ENCODE data around the gene PEX16. TPM values are rescaled to one million over a fixed set of nuclear protein-coding genes. Genes with fewer than 3 reads are reported as not detected.
A peak's percentile ranks its signal among the peaks of the same experiment; 100 is the strongest.

Gene PEX16
- total RNA-seq, 2 experiments from 2014 or later: 47.1 to 51.1 TPM

GRCh38 chr11:45929486-45930030, 11.9 kb upstream of the PEX16 start:
- peak overlapping the region; percentile 90 for H3K27ac Mint-ChIP-seq
- H3K9me3 Mint-ChIP-seq: no peaks in the 10 kb centered on the region
- CTCF ChIA-PET: interaction anchor here (0.5 to 2.9 kb wide), 3 partner anchors 10 to 86 kb away, joined by 3 to 10 read pairs (median 6); partner anchors contain the start of gene PEX16
- peaks cover 4% of the 10 kb centered on the region for H3K27me3 Mint-ChIP-seq
- H3K4me1 Mint-ChIP-seq: peaks cover 29% of the 10 kb centered on the region
- DNase-seq: no peak
- POLR2A ChIA-PET: no interaction called here
- H3K36me3 Mint-ChIP-seq (ENCODE audit: low read depth): peaks cover 6% of the 10 kb centered on the region
- H3K4me3 Mint-ChIP-seq: peak overlapping the region; percentile 29

GRCh38 chr11:45928535-45929215, 11.0 kb upstream of the PEX16 start:
- H3K9me3 Mint-ChIP-seq: no peaks in the 10 kb centered on the region
- no peak for DNase-seq
- peak overlapping the region; percentile 9 for H3K27ac Mint-ChIP-seq
- no peak overlapping the region for H3K4me3 Mint-ChIP-seq
- CTCF ChIA-PET: interaction anchor here (1.2 to 2.9 kb wide), 2 partner anchors 10 to 31 kb away, joined by 4 to 10 read pairs; partner anchors contain the start of gene PEX16
- peaks cover 6% of the 10 kb centered on the region for H3K36me3 Mint-ChIP-seq (ENCODE audit: low read depth)
- H3K4me1 Mint-ChIP-seq: peaks cover 29% of the 10 kb centered on the region
- POLR2A ChIA-PET: no interaction called here
- H3K27me3 Mint-ChIP-seq: peaks cover 11% of the 10 kb centered on the region

- POLR2A ChIA-PET: interaction anchor here (0.6 kb wide), 1 partner anchor 9 kb away, joined by 3 read pairs; no protein-coding TSS in a partner anchor
- H3K36me3 Mint-ChIP-seq (ENCODE audit: low read depth): peaks cover 5% of the 10 kb centered on the region
- DNase-seq: no peak
Measured at GRCh38 chr11:45927684-45928413, 10.2 kb upstream of the PEX16 start.

GRCh38 chr11:45927332-45927683, 9.6 kb upstream of the PEX16 start:
- Mint-ChIP-seq H3K4me3 (no peak overlapping the region), H3K27ac (peak overlapping the region; percentile 79), H3K4me1 (peaks cover 32% of the 10 kb centered on the region), H3K27me3 (peaks cover 16% of the 10 kb centered on the region), H3K36me3 (ENCODE audit: low read depth) (peaks cover 3% of the 10 kb centered on the region), H3K9me3 (no peaks in the 10 kb centered on the region)
- no peak for DNase-seq
- ChIA-PET CTCF (interaction anchor here (1.1 to 2.9 kb wide), 3 partner anchors 8 to 21 kb away, joined by 3 to 10 read pairs (median 5); partner anchors contain the start of gene PEX16), POLR2A (interaction anchor here (0.6 kb wide), 1 partner anchor 8 kb away, joined by 3 read pairs; no protein-coding TSS in a partner anchor)

More at GRCh38 chr11:45927684-45928413, 10.2 kb upstream of the PEX16 start:
- H3K27me3 Mint-ChIP-seq: peaks cover 16% of the 10 kb centered on the region
- CTCF ChIA-PET: interaction anchor here (1.2 to 2.9 kb wide), 2 partner anchors 9 to 31 kb away, joined by 4 to 10 read pairs; partner anchors contain the start of gene PEX16
- H3K27ac Mint-ChIP-seq: peak overlapping the region; percentile 79
- no peaks in the 10 kb centered on the region for H3K9me3 Mint-ChIP-seq
- peaks cover 32% of the 10 kb centered on the region for H3K4me1 Mint-ChIP-seq
- no peak overlapping the region for H3K4me3 Mint-ChIP-seq

- Mint-ChIP-seq H3K4me3 (no peak overlapping the region), H3K27me3 (peaks cover 17% of the 10 kb centered on the region), H3K4me1 (peaks cover 32% of the 10 kb centered on the region), H3K36me3 (ENCODE audit: low read depth) (peaks cover 2% of the 10 kb centered on the region), H3K27ac (peak overlapping the region; percentile 46), H3K9me3 (no peaks in the 10 kb centered on the region)
- no peak for DNase-seq
- ChIA-PET POLR2A (no interaction called here), CTCF (interaction anchor here (1.1 to 1.6 kb wide), 2 partner anchors 10 to 21 kb away, joined by 3 to 5 read pairs; no protein-coding TSS in a partner anchor)
Measured at GRCh38 chr11:45926536-45927331, 9.1 kb upstream of the PEX16 start.

- Mint-ChIP-seq H3K4me1 (peaks cover 29% of the 10 kb centered on the region), H3K9me3 (no peaks in the 10 kb centered on the region), H3K27ac (peak overlapping the region; percentile 36), H3K36me3 (ENCODE audit: low read depth) (peaks cover 4% of the 10 kb centered on the region), H3K27me3 (peaks cover 22% of the 10 kb centered on the region), H3K4me3 (no peak overlapping the region)
- POLR2A ChIA-PET: no interaction called here
- no peak for DNase-seq
- CTCF ChIA-PET: interaction anchor here (1.1 to 1.6 kb wide), 2 partner anchors 10 to 20 kb away, joined by 3 to 5 read pairs; no protein-coding TSS in a partner anchor
Measured at GRCh38 chr11:45926001-45926401, 8.3 kb upstream of the PEX16 start.

GRCh38 chr11:45925550-45925949, 7.9 kb upstream of the PEX16 start:
- peaks cover 4% of the 10 kb centered on the region for H3K36me3 Mint-ChIP-seq (ENCODE audit: low read depth)
- POLR2A ChIA-PET: no interaction called here

GRCh38 chr11:45924927-45925326, 7.2 kb upstream of the PEX16 start:
- peaks cover 22% of the 10 kb centered on the region for H3K27me3 Mint-ChIP-seq
- H3K27ac Mint-ChIP-seq: no peak overlapping the region
- H3K4me3 Mint-ChIP-seq: no peak overlapping the region
- CTCF ChIA-PET: interaction anchor here (0.5 to 1.1 kb wide), 3 partner anchors 40 to 156 kb away, joined by 3 to 4 read pairs (median 3); no protein-coding TSS in a partner anchor
- POLR2A ChIA-PET: no interaction called here
- no peaks in the 10 kb centered on the region for H3K9me3 Mint-ChIP-seq
- H3K36me3 Mint-ChIP-seq (ENCODE audit: low read depth): peaks cover 4% of the 10 kb centered on the region
- DNase-seq: no peak
- peaks cover 21% of the 10 kb centered on the region for H3K4me1 Mint-ChIP-seq

More at GRCh38 chr11:45925550-45925949, 7.9 kb upstream of the PEX16 start:
- Mint-ChIP-seq H3K27me3 (peaks cover 22% of the 10 kb centered on the region), H3K9me3 (no peaks in the 10 kb centered on the region), H3K27ac (no peak overlapping the region), H3K4me3 (no peak overlapping the region), H3K4me1 (peaks cover 25% of the 10 kb centered on the region)
- CTCF ChIA-PET: interaction anchor here (0.5 to 1.6 kb wide), 3 partner anchors 19 to 157 kb away, joined by 3 to 5 read pairs (median 4); no protein-coding TSS in a partner anchor
- no peak for DNase-seq

- Mint-ChIP-seq H3K4me1 (peaks cover 22% of the 10 kb centered on the region), H3K4me3 (no peak overlapping the region), H3K36me3 (ENCODE audit: low read depth) (peaks cover 4% of the 10 kb centered on the region), H3K9me3 (no peaks in the 10 kb centered on the region), H3K27me3 (peaks cover 22% of the 10 kb centered on the region), H3K27ac (no peak overlapping the region)
- ChIA-PET POLR2A (interaction anchor here (0.6 kb wide), 1 partner anchor 41 kb away, joined by 4 read pairs; no protein-coding TSS in a partner anchor), CTCF (interaction anchor here (0.6 to 1.1 kb wide), 2 partner anchors 41 to 50 kb away, joined by 3 to 4 read pairs; no protein-coding TSS in a partner anchor)
- DNase-seq: no peak
Measured at GRCh38 chr11:45924036-45924915, 6.6 kb upstream of the PEX16 start.

- H3K4me3 Mint-ChIP-seq: peak within 1 kb of the TSS; percentile 54
- DNase-seq: peak; percentile 5
- H3K27ac Mint-ChIP-seq: peak within 1 kb of the TSS; percentile 13
Measured at GRCh38 chr11:45922425-45923082, 4.9 kb upstream of the PEX16 start, which contains the start of gene LARGE2. LARGE2 (plus strand) TSS chr11:45922656; CDS start chr11:45922883, 227 bp downstream.

More at GRCh38 chr11:45922425-45923082, 4.9 kb upstream of the PEX16 start, which contains the start of gene LARGE2:
- ChIA-PET POLR2A (no interaction called here), CTCF (interaction anchor here (1.3 kb wide), 1 partner anchor 20 kb away, joined by 3 read pairs; no protein-coding TSS in a partner anchor)
- Mint-ChIP-seq H3K36me3 (ENCODE audit: low read depth) (peaks cover 4% of the 10 kb centered on the region), H3K4me1 (peaks cover 33% of the 10 kb centered on the region), H3K27me3 (peaks cover 22% of the 10 kb centered on the region), H3K9me3 (no peaks in the 10 kb centered on the region)

Data from activated CD4-positive, alpha-beta T cell treated with anti-CD3 and anti-CD28 coated beads, Interleukin-2, amount 10 ng/mL, durations not matched to agents 7 days and 5 days (primary cell).